Measurements from ENCODE around the gene DAGLB.

GRCh38 chr7:6425948-6426347 lies 21.8 kb downstream of the DAGLB start:
- TF ChIP-seq, protein P1, sequence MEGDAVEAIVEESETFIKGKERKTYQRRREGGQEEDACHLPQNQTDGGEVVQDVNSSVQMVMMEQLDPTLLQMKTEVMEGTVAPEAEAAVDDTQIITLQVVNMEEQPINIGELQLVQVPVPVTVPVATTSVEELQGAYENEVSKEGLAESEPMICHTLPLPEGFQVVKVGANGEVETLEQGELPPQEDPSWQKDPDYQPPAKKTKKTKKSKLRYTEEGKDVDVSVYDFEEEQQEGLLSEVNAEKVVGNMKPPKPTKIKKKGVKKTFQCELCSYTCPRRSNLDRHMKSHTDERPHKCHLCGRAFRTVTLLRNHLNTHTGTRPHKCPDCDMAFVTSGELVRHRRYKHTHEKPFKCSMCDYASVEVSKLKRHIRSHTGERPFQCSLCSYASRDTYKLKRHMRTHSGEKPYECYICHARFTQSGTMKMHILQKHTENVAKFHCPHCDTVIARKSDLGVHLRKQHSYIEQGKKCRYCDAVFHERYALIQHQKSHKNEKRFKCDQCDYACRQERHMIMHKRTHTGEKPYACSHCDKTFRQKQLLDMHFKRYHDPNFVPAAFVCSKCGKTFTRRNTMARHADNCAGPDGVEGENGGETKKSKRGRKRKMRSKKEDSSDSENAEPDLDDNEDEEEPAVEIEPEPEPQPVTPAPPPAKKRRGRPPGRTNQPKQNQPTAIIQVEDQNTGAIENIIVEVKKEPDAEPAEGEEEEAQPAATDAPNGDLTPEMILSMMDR (IDR thresholded peaks at IDR 0.05; ENCODE audit: low read length): no peak
- TF ChIP-seq EZH2 (IDR thresholded peaks at IDR 0.05; ENCODE audit: borderline replicate concordance, low read length): no peak

Data from OCI-LY1 (cell line).